ENCODE measurements around the gene PIP4K2C. TPM values are rescaled to one million over a fixed set of nuclear protein-coding genes. Genes with fewer than 3 reads are reported as not detected.

Gene PIP4K2C
- total and polyA plus RNA-seq, 10 of the 15 experiments (the other 5 are each of a cell fraction or from before 2014, with no cell fraction given), result 4.8 to 25.1 (median 14.9) TPM

DNA sequence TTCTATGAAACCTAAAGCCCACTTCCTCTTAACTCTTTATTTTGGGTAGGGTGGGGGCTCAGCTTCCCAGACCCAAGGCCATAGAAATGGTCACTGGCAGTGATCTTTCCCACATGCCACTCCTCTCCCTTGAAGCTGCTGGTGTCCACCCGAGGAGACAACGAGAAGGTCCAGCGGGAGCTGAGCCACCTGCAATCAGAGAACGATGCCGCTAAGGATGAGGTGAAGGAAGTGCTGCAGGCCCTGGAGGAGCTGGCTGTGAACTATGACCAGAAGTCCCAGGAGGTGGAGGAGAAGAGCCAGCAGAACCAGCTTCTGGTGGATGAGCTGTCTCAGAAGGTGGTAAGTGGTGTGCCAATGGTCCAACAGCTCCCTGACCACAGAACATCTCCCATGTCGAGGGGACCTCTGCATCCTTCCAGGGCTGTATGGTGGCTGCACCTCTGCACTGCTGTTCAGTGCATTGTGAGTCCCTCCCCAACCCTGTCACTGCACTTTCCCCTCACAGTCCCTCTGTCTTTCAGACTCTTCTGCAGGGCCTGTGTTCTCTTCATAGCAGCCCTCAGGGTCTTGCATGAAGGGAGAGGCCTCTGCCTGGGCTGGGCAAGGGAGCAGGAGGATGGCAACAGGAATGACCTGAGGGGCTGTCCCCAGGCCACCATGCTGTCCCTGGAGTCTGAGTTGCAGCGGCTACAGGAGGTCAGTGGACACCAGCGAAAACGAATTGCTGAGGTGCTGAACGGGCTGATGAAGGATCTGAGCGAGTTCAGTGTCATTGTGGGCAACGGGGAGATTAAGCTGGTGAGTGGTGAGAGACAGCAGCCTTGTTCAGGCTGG is 18.8 kb upstream of the PIP4K2C start:
- H3K4me2 ChIP-seq (ENCODE audit: control insufficient read depth, insufficient read depth), result no peak overlapping the region
- H3K4me1 ChIP-seq (ENCODE audit: control insufficient read depth, insufficient read depth, low read length), result no peaks in the 10 kb centered on the region
- ChIA-PET RAD21 (ENCODE audit: unreplicated experiment) (no interaction called here), CTCF (interaction anchor here (1.4 kb wide), 1 partner anchor 11 kb away, joined by 5 read pairs; no protein-coding TSS in a partner anchor), SMC1A (ENCODE audit: uncharacterized antibody, unreplicated experiment) (no interaction called here), POLR2A (no interaction called here)
- in situ Hi-C loops (cut with MboI) (no loop called here), intact Hi-C loops (cut with micrococcal nuclease; ENCODE audit: unreplicated experiment) (no loop called here)
- TF ChIP-seq CREM (IDR thresholded peaks at IDR 0.05; ENCODE audit: low read depth), result no peak
- TF ChIP-seq YBX1 (IDR thresholded peaks at IDR 0.05), result no peak
- TF ChIP-seq NR2F1 (conservative IDR thresholded peaks at IDR 0.05), result no peak
- TF ChIP-seq IRF3 (IDR thresholded peaks at IDR 0.05), result no peak
- no peak for TF ChIP-seq STAT3 (IDR thresholded peaks at IDR 0.05; ENCODE audit: low read depth, low read length)
- no peak for TF ChIP-seq NRF1 (conservative IDR thresholded peaks at IDR 0.05; ENCODE audit: low read depth, low read length)
- no peak for TF ChIP-seq BACH1 (IDR thresholded peaks at IDR 0.05; ENCODE audit: borderline replicate concordance)
- no peak for TF ChIP-seq FOXK2 (IDR thresholded peaks at IDR 0.05)
- H3K9ac ChIP-seq (ENCODE audit: control insufficient read depth, insufficient read depth, low read length), result no peak overlapping the region
- no peaks in the 10 kb centered on the region for H3K79me2 ChIP-seq (ENCODE audit: control insufficient read depth, insufficient read depth, low read length)
- DNase-seq (ENCODE audit: low read depth, low spot score) (no peak), ATAC-seq (no peak), FAIRE-seq (no peak)
- no peaks in the 10 kb centered on the region for H4K20me1 ChIP-seq (ENCODE audit: control insufficient read depth, insufficient read depth)
- no peaks in the 10 kb centered on the region; a peak in 1 of 4 replicates for H3K27me3 ChIP-seq (replicated peaks in 1 of 2; ENCODE audit: control insufficient read depth in 2 of 2, insufficient read depth in 2 of 2, low read length in 1 of 2)
- H2AFZ ChIP-seq (ENCODE audit: control insufficient read depth, low read depth, low read length), result no peak overlapping the region
- no peaks in the 10 kb centered on the region for H3K36me3 ChIP-seq (ENCODE audit: control insufficient read depth in 2 of 2, insufficient read depth in 2 of 2, low read length in 1 of 2)
- 58% methylated on average over 12 of the region's 12 CpGs for WGBS (ENCODE audit: insufficient coverage, insufficient replicate concordance, low lambda C conversion rate, missing lambda C conversion rate)
- no peak overlapping the region for H3K4me3 ChIP-seq
- no peaks in the 10 kb centered on the region for H3K9me3 ChIP-seq (replicated peaks; ENCODE audit: control insufficient read depth, insufficient read depth, low read length)
- H3K27ac ChIP-seq (ENCODE audit: control insufficient read depth, insufficient read depth), result no peak overlapping the region
- no TSS peak for BruUV-seq (replicated peaks)
